Measurements from ENCODE around the gene GJB4. TPM values are rescaled to one million over a fixed set of nuclear protein-coding genes. Genes with fewer than 3 reads are reported as not detected.

Gene GJB4
- total RNA-seq, 1 experiment from 2014 or later, result 0.07 TPM

- ChIA-PET CTCF (no interaction called here), POLR2A (no interaction called here)
- Mint-ChIP-seq H3K36me3 (no peaks in the 10 kb centered on the region), H3K27ac (no peak overlapping the region), H3K9me3 (no peaks in the 10 kb centered on the region), H3K27me3 (ENCODE audit: low read depth) (peaks cover 6% of the 10 kb centered on the region), H3K4me3 (no peak overlapping the region), H3K4me1 (peaks cover 15% of the 10 kb centered on the region)
- ATAC-seq (no peak), DNase-seq (ENCODE audit: low spot score) (no peak)
- TF ChIP-seq, protein P1, sequence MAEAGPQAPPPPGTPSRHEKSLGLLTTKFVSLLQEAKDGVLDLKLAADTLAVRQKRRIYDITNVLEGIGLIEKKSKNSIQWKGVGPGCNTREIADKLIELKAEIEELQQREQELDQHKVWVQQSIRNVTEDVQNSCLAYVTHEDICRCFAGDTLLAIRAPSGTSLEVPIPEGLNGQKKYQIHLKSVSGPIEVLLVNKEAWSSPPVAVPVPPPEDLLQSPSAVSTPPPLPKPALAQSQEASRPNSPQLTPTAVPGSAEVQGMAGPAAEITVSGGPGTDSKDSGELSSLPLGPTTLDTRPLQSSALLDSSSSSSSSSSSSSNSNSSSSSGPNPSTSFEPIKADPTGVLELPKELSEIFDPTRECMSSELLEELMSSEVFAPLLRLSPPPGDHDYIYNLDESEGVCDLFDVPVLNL (CRISPR knock-in tag; IDR thresholded peaks at IDR 0.05; ENCODE audit: borderline replicate concordance, low read depth), result no peak
- TF ChIP-seq TEAD4 (CRISPR knock-in tag; IDR thresholded peaks at IDR 0.05), result no peak
- TF ChIP-seq USF2 (CRISPR knock-in tag; IDR thresholded peaks at IDR 0.05), result no peak
- TF ChIP-seq, protein P2, sequence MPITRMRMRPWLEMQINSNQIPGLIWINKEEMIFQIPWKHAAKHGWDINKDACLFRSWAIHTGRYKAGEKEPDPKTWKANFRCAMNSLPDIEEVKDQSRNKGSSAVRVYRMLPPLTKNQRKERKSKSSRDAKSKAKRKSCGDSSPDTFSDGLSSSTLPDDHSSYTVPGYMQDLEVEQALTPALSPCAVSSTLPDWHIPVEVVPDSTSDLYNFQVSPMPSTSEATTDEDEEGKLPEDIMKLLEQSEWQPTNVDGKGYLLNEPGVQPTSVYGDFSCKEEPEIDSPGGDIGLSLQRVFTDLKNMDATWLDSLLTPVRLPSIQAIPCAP (CRISPR knock-in tag; IDR thresholded peaks at IDR 0.05), result no peak
- TF ChIP-seq CREM (CRISPR knock-in tag; IDR thresholded peaks at IDR 0.05), result no peak
- no peak for TF ChIP-seq RELA (CRISPR knock-in tag; IDR thresholded peaks at IDR 0.05; ENCODE audit: borderline replicate concordance)
- TF ChIP-seq GRHL2 (CRISPR knock-in tag; IDR thresholded peaks at IDR 0.05; ENCODE audit: insufficient replicate concordance, severe bottlenecking), result no peak
- no peak for TF ChIP-seq OVOL2 (CRISPR knock-in tag; IDR thresholded peaks at IDR 0.05; ENCODE audit: borderline replicate concordance)
- TF ChIP-seq, protein P3, sequence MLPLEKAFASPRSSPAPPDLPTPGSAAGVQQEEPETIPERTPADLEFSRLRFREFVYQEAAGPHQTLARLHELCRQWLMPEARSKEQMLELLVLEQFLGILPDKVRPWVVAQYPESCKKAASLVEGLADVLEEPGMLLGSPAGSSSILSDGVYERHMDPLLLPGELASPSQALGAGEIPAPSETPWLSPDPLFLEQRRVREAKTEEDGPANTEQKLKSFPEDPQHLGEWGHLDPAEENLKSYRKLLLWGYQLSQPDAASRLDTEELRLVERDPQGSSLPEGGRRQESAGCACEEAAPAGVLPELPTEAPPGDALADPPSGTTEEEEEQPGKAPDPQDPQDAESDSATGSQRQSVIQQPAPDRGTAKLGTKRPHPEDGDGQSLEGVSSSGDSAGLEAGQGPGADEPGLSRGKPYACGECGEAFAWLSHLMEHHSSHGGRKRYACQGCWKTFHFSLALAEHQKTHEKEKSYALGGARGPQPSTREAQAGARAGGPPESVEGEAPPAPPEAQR (CRISPR knock-in tag; IDR thresholded peaks at IDR 0.05), result no peak
- TF ChIP-seq JAZF1 (CRISPR knock-in tag; IDR thresholded peaks at IDR 0.05), result no peak
- no peak for TF ChIP-seq ZNF138 (CRISPR knock-in tag; conservative IDR thresholded peaks at IDR 0.05)
- TF ChIP-seq NR3C1 (CRISPR knock-in tag; conservative IDR thresholded peaks at IDR 0.05; ENCODE audit: low read depth), result no peak
- TF ChIP-seq ZNF396 (CRISPR knock-in tag; IDR thresholded peaks at IDR 0.05; ENCODE audit: borderline replicate concordance), result no peak
- no peak for TF ChIP-seq ARID4B (CRISPR knock-in tag; IDR thresholded peaks at IDR 0.05; ENCODE audit: borderline replicate concordance)
Observed at GRCh38 chr1:34746785-34747637, 12.5 kb upstream of the GJB4 start.

GRCh38 chr1:34747638-34747941, 11.9 kb upstream of the GJB4 start:
- Mint-ChIP-seq H3K9me3 (no peaks in the 10 kb centered on the region), H3K4me3 (no peak overlapping the region), H3K36me3 (no peaks in the 10 kb centered on the region), H3K27me3 (ENCODE audit: low read depth) (peaks cover under 1% of the 10 kb centered on the region), H3K4me1 (peaks cover 15% of the 10 kb centered on the region), H3K27ac (no peak overlapping the region)
- ChIA-PET POLR2A (no interaction called here), CTCF (no interaction called here)
- no peak for TF ChIP-seq NFE2L1 (CRISPR knock-in tag; IDR thresholded peaks at IDR 0.05)
- no peak for DNase-seq (ENCODE audit: low spot score)
- ATAC-seq, result no peak
